ENCODE measurements around the gene SLC6A19.

SLC6A19 gene

DNA sequence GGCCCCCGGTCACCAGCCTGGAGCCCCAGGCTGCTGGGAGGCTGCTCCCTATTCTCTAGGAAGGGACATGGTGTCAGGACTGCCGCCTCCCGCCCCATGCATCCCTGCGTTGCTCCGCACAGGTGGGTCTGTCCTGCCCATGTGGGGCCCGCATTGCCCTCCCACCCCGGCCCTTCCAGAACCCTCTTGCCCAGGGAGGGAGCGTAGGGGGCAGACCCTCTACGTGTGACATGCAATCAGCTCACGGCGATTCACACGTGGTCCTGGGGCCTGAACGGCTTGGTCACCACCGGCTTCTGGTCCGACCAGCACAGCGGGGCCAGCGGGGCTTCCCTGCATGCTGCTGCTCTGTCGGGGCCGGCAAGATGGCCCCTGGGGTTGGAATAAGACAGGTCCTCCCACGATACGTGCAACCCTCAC, 9.4 kb downstream of the SLC6A19 start:
- TF ChIP-seq, protein P1, sequence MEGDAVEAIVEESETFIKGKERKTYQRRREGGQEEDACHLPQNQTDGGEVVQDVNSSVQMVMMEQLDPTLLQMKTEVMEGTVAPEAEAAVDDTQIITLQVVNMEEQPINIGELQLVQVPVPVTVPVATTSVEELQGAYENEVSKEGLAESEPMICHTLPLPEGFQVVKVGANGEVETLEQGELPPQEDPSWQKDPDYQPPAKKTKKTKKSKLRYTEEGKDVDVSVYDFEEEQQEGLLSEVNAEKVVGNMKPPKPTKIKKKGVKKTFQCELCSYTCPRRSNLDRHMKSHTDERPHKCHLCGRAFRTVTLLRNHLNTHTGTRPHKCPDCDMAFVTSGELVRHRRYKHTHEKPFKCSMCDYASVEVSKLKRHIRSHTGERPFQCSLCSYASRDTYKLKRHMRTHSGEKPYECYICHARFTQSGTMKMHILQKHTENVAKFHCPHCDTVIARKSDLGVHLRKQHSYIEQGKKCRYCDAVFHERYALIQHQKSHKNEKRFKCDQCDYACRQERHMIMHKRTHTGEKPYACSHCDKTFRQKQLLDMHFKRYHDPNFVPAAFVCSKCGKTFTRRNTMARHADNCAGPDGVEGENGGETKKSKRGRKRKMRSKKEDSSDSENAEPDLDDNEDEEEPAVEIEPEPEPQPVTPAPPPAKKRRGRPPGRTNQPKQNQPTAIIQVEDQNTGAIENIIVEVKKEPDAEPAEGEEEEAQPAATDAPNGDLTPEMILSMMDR (conservative IDR thresholded peaks at IDR 0.05; ENCODE audit: low read length) = no peak
- no peak for DNase-seq (ENCODE audit: low read depth)
- H3K4me3 ChIP-seq (ENCODE audit: low read length) = no peak overlapping the region

DNA sequence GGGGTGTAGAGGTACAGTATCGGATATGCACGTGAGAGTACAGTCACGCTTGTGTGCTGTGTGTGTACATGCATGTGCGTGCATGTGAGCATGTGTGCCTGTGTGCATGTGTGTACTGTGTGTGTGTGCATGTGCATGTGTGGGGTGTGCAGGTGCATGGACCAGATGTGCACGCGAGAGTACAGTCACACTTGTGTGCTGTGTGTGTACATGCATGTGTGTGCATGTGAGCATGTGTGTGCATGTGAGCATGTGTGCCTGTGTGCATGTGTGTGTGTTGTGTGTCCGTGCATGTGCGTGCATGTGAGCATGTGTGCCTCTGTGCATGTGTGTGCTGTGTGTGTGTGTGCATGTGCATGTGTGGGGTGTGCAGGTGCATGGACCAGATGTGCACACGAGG, 10.3 kb downstream of the SLC6A19 start:
- no peak overlapping the region for H3K4me3 ChIP-seq (ENCODE audit: low read length)
- TF ChIP-seq, protein P1 (conservative IDR thresholded peaks at IDR 0.05; ENCODE audit: low read length) = no peak
- DNase-seq (ENCODE audit: low read depth) = no peak

DNA sequence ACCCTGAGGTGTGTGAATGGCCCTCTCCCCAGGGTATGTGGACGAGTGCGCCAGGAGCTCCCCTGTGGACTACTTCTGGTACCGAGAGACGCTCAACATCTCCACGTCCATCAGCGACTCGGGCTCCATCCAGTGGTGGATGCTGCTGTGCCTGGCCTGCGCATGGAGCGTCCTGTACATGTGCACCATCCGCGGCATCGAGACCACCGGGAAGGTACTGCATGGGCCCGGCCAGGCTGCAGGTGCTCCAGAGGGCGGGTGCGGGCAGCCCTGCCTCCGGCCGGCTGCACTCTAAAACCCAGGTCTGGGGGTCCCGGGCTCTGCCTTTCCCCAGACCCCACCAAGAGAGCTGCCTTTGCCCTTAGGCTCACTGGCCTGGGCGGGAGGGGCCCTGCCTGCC, 10.9 kb downstream of the SLC6A19 start:
- TF ChIP-seq, protein P1 (conservative IDR thresholded peaks at IDR 0.05; ENCODE audit: low read length) = no peak
- no peak for DNase-seq (ENCODE audit: low read depth)
- no peak overlapping the region for H3K4me3 ChIP-seq (ENCODE audit: low read length)

DNA sequence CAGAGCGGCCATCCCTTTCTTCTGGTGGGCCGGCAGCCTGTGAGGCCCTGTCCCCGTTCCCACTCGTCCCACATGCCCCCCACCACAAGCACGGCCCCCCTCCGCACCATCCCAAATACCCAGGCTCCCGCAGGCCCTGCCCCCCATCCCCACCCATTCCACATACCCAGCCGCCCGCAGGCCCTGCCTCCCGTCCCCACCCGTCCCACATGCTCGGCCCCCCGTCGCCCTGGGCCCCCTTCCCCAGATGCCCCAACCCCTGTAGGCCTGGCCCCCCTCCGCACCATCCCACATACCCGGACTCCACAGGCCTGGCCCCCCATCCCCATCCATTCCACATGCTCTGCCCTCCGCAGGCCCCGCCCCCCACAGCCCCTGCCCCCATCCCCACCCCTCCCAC, 11.5 kb downstream of the SLC6A19 start:
- TF ChIP-seq, protein P1 (conservative IDR thresholded peaks at IDR 0.05; ENCODE audit: low read length) = no peak
- no peak for DNase-seq (ENCODE audit: low read depth)
- no peak overlapping the region for H3K4me3 ChIP-seq (ENCODE audit: low read length)

DNA sequence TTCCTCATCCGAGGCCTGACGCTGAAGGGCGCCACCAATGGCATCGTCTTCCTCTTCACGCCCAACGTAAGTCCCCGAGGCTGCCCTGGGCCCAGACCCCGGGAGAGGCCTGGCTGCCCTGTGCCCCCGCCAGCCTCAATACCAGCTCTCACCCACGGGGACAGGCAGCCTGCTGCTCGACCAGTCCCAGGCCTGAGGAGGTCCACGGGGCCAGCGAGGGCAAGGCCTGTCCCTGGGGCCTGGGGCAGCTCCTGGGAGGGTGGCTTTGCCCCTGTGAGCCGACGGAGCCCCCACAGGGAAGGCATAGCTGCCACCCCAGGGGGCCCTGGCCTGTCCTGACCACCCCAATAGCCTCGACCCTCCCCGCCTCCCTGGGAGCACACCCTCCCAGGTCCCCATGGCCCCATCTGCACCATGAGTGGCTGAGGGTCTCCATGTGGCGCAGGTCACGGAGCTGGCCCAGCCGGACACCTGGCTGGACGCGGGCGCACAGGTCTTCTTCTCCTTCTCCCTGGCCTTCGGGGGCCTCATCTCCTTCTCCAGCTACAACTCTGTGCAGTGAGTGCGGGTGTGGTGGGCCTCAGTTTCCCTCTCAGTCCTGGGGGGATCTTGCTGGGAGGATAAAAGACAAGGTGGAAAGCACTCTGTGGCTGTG, 12.2 kb downstream of the SLC6A19 start:
- H3K4me3 ChIP-seq (ENCODE audit: low read length) = no peak overlapping the region
- TF ChIP-seq, protein P1 (conservative IDR thresholded peaks at IDR 0.05; ENCODE audit: low read length) = no peak
- DNase-seq (ENCODE audit: low read depth) = no peak

DNA sequence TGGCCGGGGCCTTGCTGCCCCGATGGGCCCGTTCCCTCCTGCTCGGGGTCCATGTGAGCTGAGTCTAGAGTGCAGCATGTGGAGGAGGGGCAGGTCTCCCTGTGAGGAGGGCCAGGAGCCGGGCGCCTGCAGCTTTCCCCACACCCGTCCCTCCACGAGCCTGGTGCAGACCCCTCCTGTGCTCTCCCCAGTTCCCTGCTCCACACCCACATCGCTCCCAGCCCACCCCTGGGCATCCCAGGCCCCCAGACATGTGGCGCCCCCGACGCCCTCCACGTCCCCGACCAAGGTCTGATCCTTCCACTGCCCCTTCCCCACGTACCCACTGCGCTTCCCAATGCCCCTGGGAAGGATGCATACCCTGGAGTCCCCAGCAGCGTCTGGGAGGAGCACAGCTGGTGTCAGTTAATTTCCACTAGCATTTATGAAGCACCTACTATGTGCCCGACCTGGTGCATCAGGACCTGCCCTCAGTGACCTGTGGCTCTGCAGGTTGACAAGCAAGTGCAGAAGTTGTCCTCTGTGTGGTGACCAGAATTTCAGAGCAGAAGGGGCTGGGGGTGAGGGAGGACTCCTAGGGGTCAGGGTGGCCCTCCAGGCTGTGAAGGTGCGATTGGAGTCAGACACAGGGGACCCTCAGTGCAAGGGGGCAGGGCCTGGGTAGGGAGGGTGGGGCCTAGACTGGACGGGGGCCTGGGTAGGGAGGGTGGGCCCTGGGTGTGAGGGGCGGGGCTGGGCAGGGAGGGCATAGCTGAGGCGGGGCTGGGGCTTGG, 13.0 kb downstream of the SLC6A19 start:
- no peak for DNase-seq (ENCODE audit: low read depth)
- no peak overlapping the region for H3K4me3 ChIP-seq (ENCODE audit: low read length)
- TF ChIP-seq, protein P1 (conservative IDR thresholded peaks at IDR 0.05; ENCODE audit: low read length) = no peak

DNA sequence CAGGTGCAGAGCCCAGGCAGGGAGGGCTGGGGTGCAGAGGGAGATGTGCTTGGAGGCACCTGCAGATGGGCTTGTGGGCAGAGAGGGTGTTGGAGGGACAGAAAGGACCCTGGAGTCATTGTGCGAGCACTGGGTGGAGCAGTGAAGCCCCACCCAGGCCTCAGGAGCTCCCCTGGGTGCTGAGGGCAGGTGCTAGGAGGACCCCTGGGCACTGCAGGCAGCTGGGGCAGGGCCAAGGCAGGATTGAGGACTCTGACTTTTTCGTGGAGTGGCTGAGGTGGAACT, 13.5 kb downstream of the SLC6A19 start:
- H3K4me3 ChIP-seq (ENCODE audit: low read length) = no peak overlapping the region
- no peak for DNase-seq (ENCODE audit: low read depth)
- TF ChIP-seq, protein P1 (conservative IDR thresholded peaks at IDR 0.05; ENCODE audit: low read length) = no peak
